IMR-90 (cell line): Measurements from ENCODE around the gene SLC24A3. TPM values are rescaled to one million over a fixed set of nuclear protein-coding genes. Genes with fewer than 3 reads are reported as not detected.

Experiments used
- ATAC-seq: fragments of 200-7000 bp; cut with Tn5 transposase; 2 replicates; pipeline ENCODE4 v1.9.1; 2020; ENCODE audit warnings: low read depth, mild to moderate bottlenecking, moderate library complexity
- BruUV-seq: library from RNA; stranded (reverse); fragments of 400-500 nt; replicated peaks from 2 replicates; lab custom pipeline; 2021; lab: Mats Ljungman, UMichigan
- CTCF ChIA-PET: fragments of 300-600 bp; formaldehyde crosslinking; extraction: SDS; loops from one replicate; lab custom pipeline; 2021; ENCODE audit warnings: antibody characterized with exemption; lab: Yijun Ruan, JAX
- POLR2A ChIA-PET: fragments of 300-600 bp; sonication (Branson Sonifier 250); formaldehyde crosslinking; loops from one replicate; lab custom pipeline; 2022; ENCODE audit warnings: antibody characterized with exemption; ENCODE audit not compliant: unreplicated experiment; lab: Charles Lee
- DNase-seq: peaks from one replicate; pipeline ENCODE4 v3.0.0; 2013
- H2AFZ ChIP-seq: replicated peaks from 2 replicates; pipeline ENCODE3; 2013; ENCODE audit warnings: low read length, mild to moderate bottlenecking; ENCODE audit not compliant: poor library complexity
- H2AK5ac ChIP-seq: 2 replicates; pipeline ENCODE4 v1.6.1; 2013; ENCODE audit warnings: low read depth, low read length, inconsistent platforms
- H2AK9ac ChIP-seq: replicated peaks from 2 replicates; pipeline ENCODE3; 2013; ENCODE audit warnings: mild to moderate bottlenecking, low read depth, low read length, moderate library complexity; ENCODE audit not compliant: poor library complexity
- H2BK120ac ChIP-seq: 2 replicates; pipeline ENCODE4 v1.6.1; 2013; ENCODE audit warnings: low read depth, low read length, inconsistent platforms
- H2BK15ac ChIP-seq: 3 replicates; pipeline ENCODE4 v1.6.1; 2013; ENCODE audit warnings: low read depth, low read length, inconsistent platforms
- H2BK20ac ChIP-seq: 2 replicates; pipeline ENCODE4 v1.6.1; 2013; ENCODE audit warnings: low read depth, mild to moderate bottlenecking, inconsistent platforms, low read length, moderate library complexity
- H2BK5ac ChIP-seq: 2 replicates; pipeline ENCODE4 v1.6.1; 2013; ENCODE audit warnings: mild to moderate bottlenecking, low read depth, low read length, inconsistent platforms; ENCODE audit not compliant: poor library complexity, severe bottlenecking
- H3K14ac ChIP-seq: replicated peaks from 2 replicates; pipeline ENCODE4 v1.6.1; 2013; ENCODE audit warnings: low read depth, low read length, inconsistent platforms
- H3K18ac ChIP-seq: 2 replicates; pipeline ENCODE4 v1.6.1; 2013; ENCODE audit warnings: low read depth, low read length, control low read depth
- H3K23ac ChIP-seq: 2 replicates; pipeline ENCODE4 v1.6.1; 2013; ENCODE audit warnings: low read depth, low read length, inconsistent platforms
- H3K27ac ChIP-seq: 2 replicates; pipeline ENCODE4 v1.5.1; 2013; ENCODE audit warnings: mild to moderate bottlenecking, control low read depth, low read length; ENCODE audit not compliant: insufficient read depth
- H3K27me3 ChIP-seq: 2 replicates; pipeline ENCODE4 v1.6.1; 2013; ENCODE audit warnings: low read length; ENCODE audit not compliant: control insufficient read depth, insufficient read depth
- H3K36me3 ChIP-seq: 2 replicates; pipeline ENCODE4 v1.6.1; 2013; ENCODE audit warnings: low read length, mixed read lengths; ENCODE audit not compliant: control insufficient read depth, insufficient read depth
- H3K4ac ChIP-seq: 2 replicates; pipeline ENCODE4 v1.6.1; 2013; ENCODE audit warnings: low read depth, low read length, inconsistent platforms
- H3K4me1 ChIP-seq: 2 replicates; pipeline ENCODE4 v1.6.1; 2013; ENCODE audit warnings: low read length, mixed read lengths; ENCODE audit not compliant: control insufficient read depth, insufficient read depth
- H3K4me2 ChIP-seq: 2 replicates; pipeline ENCODE4 v1.6.1; 2013; ENCODE audit warnings: low read depth, mild to moderate bottlenecking, control low read depth, low read length, moderate library complexity
- H3K4me3 ChIP-seq: 2 replicates; pipeline ENCODE4 v1.5.1; 2013; ENCODE audit warnings: low read depth, mild to moderate bottlenecking, control low read depth, low read length, moderate library complexity; ENCODE audit not compliant: insufficient read depth
- H3K56ac ChIP-seq: 2 replicates; pipeline ENCODE4 v1.6.1; 2013; ENCODE audit warnings: low read length, inconsistent platforms; ENCODE audit not compliant: insufficient read depth; ENCODE audit errors: extremely low read depth
- H3K79me1 ChIP-seq, 2 experiments: 2 replicates each; pipeline ENCODE4 v1.6.1; 2013; ENCODE audit warnings: low read length in 2 of 2, inconsistent platforms in 1 of 2, low read depth in 1 of 2
- H3K9ac ChIP-seq: 2 replicates; pipeline ENCODE4 v1.6.1; 2013; ENCODE audit warnings: low read depth, low read length, control low read depth
- H3K9me1 ChIP-seq: 2 replicates; pipeline ENCODE4 v1.6.1; 2013; ENCODE audit warnings: low read length, inconsistent platforms; ENCODE audit not compliant: insufficient read depth
- H3K9me3 ChIP-seq: 2 replicates; pipeline ENCODE4 v1.6.1; 2013; ENCODE audit warnings: low read length; ENCODE audit not compliant: control insufficient read depth, insufficient read depth
- H4K20me1 ChIP-seq: 2 replicates; pipeline ENCODE4 v1.6.1; 2013; ENCODE audit warnings: low read length, inconsistent platforms; ENCODE audit not compliant: insufficient read depth
- H4K5ac ChIP-seq: 2 replicates; pipeline ENCODE4 v1.6.1; 2013; ENCODE audit warnings: mild to moderate bottlenecking, low read depth, low read length, control low read depth
- H4K8ac ChIP-seq, 2 experiments: 2 replicates each; pipeline ENCODE4 v1.6.1; 2013; ENCODE audit warnings: low read depth in 2 of 2, low read length in 2 of 2, control low read depth in 1 of 2, inconsistent platforms in 1 of 2
- H4K91ac ChIP-seq: 2 replicates; pipeline ENCODE4 v1.6.1; 2013; ENCODE audit warnings: low read depth, low read length, inconsistent platforms; ENCODE audit not compliant: insufficient read depth
- CEBPB ChIP-seq: IDR thresholded peaks from 2 replicates; pipeline ENCODE4 v1.6.1; 2012; ENCODE audit warnings: low read depth, low read length, improper control_type of control experiment
- ELK1 ChIP-seq: fragments of 150-350 bp; IDR thresholded peaks from 2 replicates; pipeline ENCODE4 v1.6.1; 2016; ENCODE audit warnings: low read depth, mild to moderate bottlenecking, low read length, moderate library complexity, borderline replicate concordance
- MAFK ChIP-seq: IDR thresholded peaks from 2 replicates; pipeline ENCODE4 v1.6.1; 2012; ENCODE audit warnings: low read depth, low read length, improper control_type of control experiment
- MXI1 ChIP-seq: IDR thresholded peaks from 2 replicates; pipeline ENCODE4 v1.6.1; 2012; ENCODE audit warnings: low read depth, mild to moderate bottlenecking, low read length, moderate library complexity, borderline replicate concordance
- RAD21 ChIP-seq: IDR thresholded peaks from 2 replicates; pipeline ENCODE4 v1.6.1; 2012; ENCODE audit warnings: low read length, improper control_type of control experiment
- RCOR1 ChIP-seq: IDR thresholded peaks from 2 replicates; pipeline ENCODE4 v1.6.1; 2012; ENCODE audit warnings: mild to moderate bottlenecking, low read length, improper control_type of control experiment; ENCODE audit not compliant: insufficient replicate concordance
- WGBS, 2 experiments: methylation state at CpG; one replicate each; pipeline versions ENCODE4 v1.1.5 to v1.1.7; 2013; ENCODE audit warnings: missing lambda C conversion rate in 2 of 2; ENCODE audit not compliant: insufficient read length in 1 of 2; ENCODE audit errors: extremely low coverage in 2 of 2; 5-methylcytosine and 5-hydroxymethylcytosine counted together
- dilution Hi-C: fragments of 300-500 bp; cut with HindIII; formaldehyde crosslinking; loops from one replicate; pipeline ENCODE4 v1.14.3; 2018; ENCODE audit warnings: low sequenced_read_pairs; ENCODE audit not compliant: unreplicated experiment
- in situ Hi-C: fragments of 300-500 bp; cut with MboI; formaldehyde crosslinking; loops from 3 replicates; pipeline ENCODE4 v1.14.3; 2019; ENCODE audit warnings: low sequenced_read_pairs, inconsistent platforms, mixed read lengths
- intact Hi-C: fragments of 100-400 bp; cut with micrococcal nuclease; formaldehyde crosslinking; loops from 2 replicates; pipeline ENCODE4 v1.10.0; 2022
- polyA plus RNA-seq, 3 experiments: library from polyadenylated mRNA; depleted of rRNA; stranded (reverse); fragments of >200 nt; gene quantifications; 2 replicates each; pipeline ENCODE4 v1.2.3, GENCODE V29; 2012; ENCODE audit warnings: low replicate concordance in 1 of 3
- total RNA-seq: library from RNA; depleted of rRNA; stranded (reverse); fragments of >200 nt; gene quantifications from 2 replicates; pipeline ENCODE4 v1.2.3, GENCODE V29; 2012

SLC24A3 gene
- total and polyA plus RNA-seq, 2 of the 4 experiments (the other 2 are of a cell fraction) = not detected

DNA sequence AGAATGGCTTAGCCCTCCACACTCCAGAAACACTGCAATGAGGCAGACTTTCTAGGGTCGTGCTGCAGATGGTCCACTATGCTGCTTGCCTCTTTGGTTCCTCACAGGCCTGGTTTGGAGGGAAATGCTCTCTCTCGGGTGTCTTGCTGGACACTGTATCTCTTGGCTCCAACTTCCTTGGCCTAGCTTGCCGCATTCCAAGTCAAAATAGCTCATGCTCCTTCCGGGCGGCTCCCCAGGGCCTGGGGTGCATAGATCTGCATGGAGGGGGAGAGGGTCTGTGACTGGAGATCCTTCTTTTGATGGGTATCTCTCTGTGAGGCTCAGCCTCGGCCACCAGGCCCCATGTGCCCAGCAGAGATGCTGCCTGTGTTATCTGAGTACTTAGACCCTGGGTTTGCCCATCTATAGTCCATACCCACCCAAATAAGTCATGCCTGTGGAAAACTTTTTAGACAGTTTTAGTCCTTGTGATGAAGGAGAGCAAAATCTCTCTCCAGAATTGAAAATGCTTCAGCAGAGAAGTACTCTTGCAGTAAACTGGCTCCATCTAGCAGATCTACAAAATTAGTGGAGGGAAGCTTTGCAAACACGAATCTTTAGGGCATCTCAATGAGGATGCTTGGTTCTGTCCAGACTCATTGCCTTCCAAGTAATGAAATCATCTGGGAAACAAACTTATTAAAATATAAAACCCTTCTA lies 281.5 kb downstream of the SLC24A3 start:
- ChIA-PET POLR2A (no interaction called here), CTCF (no interaction called here)
- H2BK15ac ChIP-seq = no peak overlapping the region
- H3K9me3 ChIP-seq = no peaks in the 10 kb centered on the region
- no peak overlapping the region for H3K18ac ChIP-seq
- H4K8ac ChIP-seq = no peak overlapping the region
- H3K4me2 ChIP-seq = no peak overlapping the region
- no peaks in the 10 kb centered on the region for H3K36me3 ChIP-seq
- no peak overlapping the region for H3K23ac ChIP-seq
- no peak overlapping the region for H3K27ac ChIP-seq
- H3K14ac ChIP-seq = no peak overlapping the region
- H3K27me3 ChIP-seq = no peaks in the 10 kb centered on the region; the same call in 1 of the 2 replicates
- no peaks in the 10 kb centered on the region for H3K79me1 ChIP-seq
- BruUV-seq = no TSS peak
- ATAC-seq = no peak
- no peak overlapping the region for H2BK120ac ChIP-seq
- 25% methylated on average over 1 of the region's 7 CpGs; no CpG with 5 or more reads in 1 of the 2 experiments for WGBS, 2 experiments
- no peaks in the 10 kb centered on the region for H3K9me1 ChIP-seq
- H2BK20ac ChIP-seq = no peak overlapping the region
- in situ Hi-C loops = no loop called here
- H3K9ac ChIP-seq = no peak overlapping the region
- no peaks in the 10 kb centered on the region for H3K4me1 ChIP-seq
- TF ChIP-seq CEBPB (no peak), MAFK (no peak), MXI1 (no peak), RAD21 (no peak), ELK1 (no peak), RCOR1 (no peak)
- no peak overlapping the region for H3K4me3 ChIP-seq
- no peaks in the 10 kb centered on the region for H4K20me1 ChIP-seq
- no peak overlapping the region for H2AK9ac ChIP-seq
- H4K5ac ChIP-seq = no peak overlapping the region
- no peak overlapping the region for H2AFZ ChIP-seq
- DNase-seq = no peak
- intact Hi-C loops = no loop called here
- no peak overlapping the region for H2BK5ac ChIP-seq
- dilution Hi-C loops = no loop called here
- H4K91ac ChIP-seq = no peak overlapping the region
- no peak overlapping the region for H2AK5ac ChIP-seq
- H3K56ac ChIP-seq = no peak overlapping the region
- no peak overlapping the region for H3K4ac ChIP-seq
